Effector memory CD8-positive, alpha-beta T cell (primary cell): ENCODE measurements around the gene ABR.

ENCODE experiments used
- ATAC-seq: fragments of 150-1000 bp; cut with Tn5 transposase; replicated peaks from 2 replicates; pipeline ENCODE4 v1.10.0; 2021; ENCODE audit warnings: mild to moderate bottlenecking, moderate library complexity
- DNase-seq, 3 experiments: peaks; one replicate each; pipeline ENCODE4 v3.0.0; 2021
- H3K27ac Mint-ChIP-seq, 2 donors: one replicate each; pipeline ENCODE4 v1.8.0; 2022; ENCODE audit warnings: mild to moderate bottlenecking in 2 of 2, mixed read lengths in 2 of 2, moderate library complexity in 2 of 2
- H3K27me3 Mint-ChIP-seq, 2 donors: one replicate each; pipeline ENCODE4 v1.8.0; 2022; ENCODE audit warnings: mixed read lengths in 2 of 2
- H3K36me3 Mint-ChIP-seq: one replicate; pipeline ENCODE4 v1.8.0; 2022; ENCODE audit warnings: mild to moderate bottlenecking, moderate library complexity, mixed read lengths; ENCODE audit not compliant: insufficient read depth
- H3K4me1 Mint-ChIP-seq, 2 donors: one replicate each; pipeline ENCODE4 v1.8.0; 2022; ENCODE audit warnings: low read depth in 2 of 2, mixed read lengths in 2 of 2
- H3K4me3 Mint-ChIP-seq, 2 donors: one replicate each; pipeline ENCODE4 v1.8.0; 2022; ENCODE audit warnings: mild to moderate bottlenecking in 2 of 2, mixed read lengths in 2 of 2, moderate library complexity in 2 of 2
- H3K9me3 Mint-ChIP-seq, 2 donors: one replicate each; pipeline ENCODE4 v1.8.0; 2022; ENCODE audit warnings: mixed read lengths in 2 of 2

ABR gene

GRCh38 chr17:1177016-1177700 lies 2.6 kb downstream of the ABR start:
- peak overlapping the region in 1 of 2 donors; percentile 77 for H3K4me3 Mint-ChIP-seq
- no peaks in the 10 kb centered on the region for H3K9me3 Mint-ChIP-seq
- H3K27ac Mint-ChIP-seq: no peak overlapping the region
- H3K27me3 Mint-ChIP-seq: no peaks in the 10 kb centered on the region
- H3K36me3 Mint-ChIP-seq: peaks cover 4% of the 10 kb centered on the region
- ATAC-seq (no peak), DNase-seq (no peak)
- H3K4me1 Mint-ChIP-seq: peaks cover 6 to 13% of the 10 kb centered on the region in 2 donors

- H3K9me3 Mint-ChIP-seq: no peaks in the 10 kb centered on the region
- DNase-seq (no peak), ATAC-seq (no peak)
- H3K27me3 Mint-ChIP-seq: no peaks in the 10 kb centered on the region
- peaks cover 8% of the 10 kb centered on the region for H3K36me3 Mint-ChIP-seq
- no peak overlapping the region for H3K4me3 Mint-ChIP-seq
- H3K4me1 Mint-ChIP-seq: peaks cover 10% of the 10 kb centered on the region in 2 donors
- H3K27ac Mint-ChIP-seq: no peak overlapping the region
Observed at GRCh38 chr17:1174263-1174880, 5.4 kb downstream of the ABR start.

- H3K36me3 Mint-ChIP-seq: peaks cover 8% of the 10 kb centered on the region
- no peak overlapping the region for H3K4me3 Mint-ChIP-seq
- peaks cover 10% of the 10 kb centered on the region in 2 donors for H3K4me1 Mint-ChIP-seq
- ATAC-seq (no peak), DNase-seq (no peak)
- H3K9me3 Mint-ChIP-seq: no peaks in the 10 kb centered on the region
- H3K27ac Mint-ChIP-seq: peak overlapping the region in 1 of 2 donors; percentile 46
- no peaks in the 10 kb centered on the region for H3K27me3 Mint-ChIP-seq
Observed at GRCh38 chr17:1173432-1174262, 6.1 kb downstream of the ABR start.

- Mint-ChIP-seq H3K27ac (peak overlapping the region in 1 of 2 donors; percentile 68), H3K36me3 (peaks cover 8% of the 10 kb centered on the region), H3K4me1 (peaks cover 9 to 10% of the 10 kb centered on the region in 2 donors), H3K27me3 (no peaks in the 10 kb centered on the region), H3K9me3 (no peaks in the 10 kb centered on the region), H3K4me3 (no peak overlapping the region)
- ATAC-seq (no peak), DNase-seq (no peak)
Observed at GRCh38 chr17:1171953-1172352, 7.8 kb downstream of the ABR start.

- Mint-ChIP-seq H3K9me3 (no peaks in the 10 kb centered on the region), H3K4me3 (no peak overlapping the region), H3K4me1 (peaks cover 9 to 10% of the 10 kb centered on the region in 2 donors), H3K27me3 (no peaks in the 10 kb centered on the region), H3K36me3 (peaks cover 4% of the 10 kb centered on the region), H3K27ac (no peak overlapping the region)
- DNase-seq: no peak
- ATAC-seq: no peak
Observed at GRCh38 chr17:1170739-1171138, 9.0 kb downstream of the ABR start.

- no peaks in the 10 kb centered on the region for H3K27me3 Mint-ChIP-seq
- peaks cover 4% of the 10 kb centered on the region for H3K36me3 Mint-ChIP-seq
- no peak for DNase-seq
- H3K4me1 Mint-ChIP-seq: peaks cover 9 to 10% of the 10 kb centered on the region in 2 donors
- no peaks in the 10 kb centered on the region for H3K9me3 Mint-ChIP-seq
- H3K4me3 Mint-ChIP-seq: no peak overlapping the region
- ATAC-seq: no peak
- H3K27ac Mint-ChIP-seq: no peak overlapping the region
Observed at GRCh38 chr17:1169929-1170312, 9.9 kb downstream of the ABR start.

GRCh38 chr17:1169221-1169928 lies 10.4 kb downstream of the ABR start:
- ATAC-seq (no peak), DNase-seq (no peak)
- no peak overlapping the region for H3K27ac Mint-ChIP-seq
- peaks cover 4% of the 10 kb centered on the region for H3K36me3 Mint-ChIP-seq
- H3K4me1 Mint-ChIP-seq: peaks cover 9 to 10% of the 10 kb centered on the region in 2 donors
- H3K9me3 Mint-ChIP-seq: no peaks in the 10 kb centered on the region
- no peaks in the 10 kb centered on the region for H3K27me3 Mint-ChIP-seq
- no peak overlapping the region for H3K4me3 Mint-ChIP-seq

- Mint-ChIP-seq H3K4me1 (peaks cover 6% of the 10 kb centered on the region in 2 donors), H3K36me3 (peaks cover 4% of the 10 kb centered on the region), H3K27me3 (no peaks in the 10 kb centered on the region), H3K27ac (no peak overlapping the region), H3K4me3 (no peak overlapping the region), H3K9me3 (no peaks in the 10 kb centered on the region)
- ATAC-seq: no peak
- no peak for DNase-seq
Observed at GRCh38 chr17:1168533-1169220, 11.1 kb downstream of the ABR start.

GRCh38 chr17:1166276-1166675 lies 13.5 kb downstream of the ABR start:
- Mint-ChIP-seq H3K36me3 (peaks cover 4% of the 10 kb centered on the region), H3K4me1 (peaks cover 5% of the 10 kb centered on the region in 2 donors), H3K4me3 (no peak overlapping the region), H3K27me3 (no peaks in the 10 kb centered on the region), H3K27ac (peak overlapping the region in 1 of 2 donors; percentile 78), H3K9me3 (no peaks in the 10 kb centered on the region)
- DNase-seq: no peak
- no peak for ATAC-seq

- DNase-seq: no peak
- ATAC-seq: no peak
- Mint-ChIP-seq H3K27ac (no peak overlapping the region), H3K27me3 (no peaks in the 10 kb centered on the region), H3K4me3 (no peak overlapping the region), H3K9me3 (no peaks in the 10 kb centered on the region), H3K4me1 (peaks cover 4% of the 10 kb centered on the region in 2 donors), H3K36me3 (peaks cover 4% of the 10 kb centered on the region)
Observed at GRCh38 chr17:1165836-1166235, 13.9 kb downstream of the ABR start.

- no peak overlapping the region for H3K27ac Mint-ChIP-seq
- no peak for DNase-seq
- ATAC-seq: no peak
Observed at GRCh38 chr17:1164935-1165556, 14.7 kb downstream of the ABR start.

GRCh38 chr17:1162116-1162855 lies 17.5 kb downstream of the ABR start:
- H3K4me1 Mint-ChIP-seq: peaks cover 0 to 3% of the 10 kb centered on the region in 2 donors
- H3K4me3 Mint-ChIP-seq: no peak overlapping the region
- H3K9me3 Mint-ChIP-seq: no peaks in the 10 kb centered on the region
- H3K27ac Mint-ChIP-seq: no peak overlapping the region
- no peaks in the 10 kb centered on the region for H3K27me3 Mint-ChIP-seq
- DNase-seq: no peak
- H3K36me3 Mint-ChIP-seq: no peaks in the 10 kb centered on the region
- ATAC-seq: no peak

More at GRCh38 chr17:1164935-1165556, 14.7 kb downstream of the ABR start:
- Mint-ChIP-seq H3K4me3 (no peak overlapping the region), H3K27me3 (no peaks in the 10 kb centered on the region), H3K36me3 (no peaks in the 10 kb centered on the region), H3K9me3 (no peaks in the 10 kb centered on the region), H3K4me1 (peaks cover 3 to 4% of the 10 kb centered on the region in 2 donors)
